IPS DF 4.7 (cell line): Measurements from ENCODE around the gene ZNF521.
"Not testable (repeated sequence)": the region's sequence is repeated elsewhere in the genome, so short reads cannot be mapped to it uniquely, and the experiment has no call there.

ENCODE experiments used
- DNase-seq: peaks from one replicate; pipeline ENCODE4 v3.0.0-alpha.2; 2013; ENCODE audit warnings: low spot score; ENCODE audit errors: extremely low read depth

The ZNF521 gene

DNA sequence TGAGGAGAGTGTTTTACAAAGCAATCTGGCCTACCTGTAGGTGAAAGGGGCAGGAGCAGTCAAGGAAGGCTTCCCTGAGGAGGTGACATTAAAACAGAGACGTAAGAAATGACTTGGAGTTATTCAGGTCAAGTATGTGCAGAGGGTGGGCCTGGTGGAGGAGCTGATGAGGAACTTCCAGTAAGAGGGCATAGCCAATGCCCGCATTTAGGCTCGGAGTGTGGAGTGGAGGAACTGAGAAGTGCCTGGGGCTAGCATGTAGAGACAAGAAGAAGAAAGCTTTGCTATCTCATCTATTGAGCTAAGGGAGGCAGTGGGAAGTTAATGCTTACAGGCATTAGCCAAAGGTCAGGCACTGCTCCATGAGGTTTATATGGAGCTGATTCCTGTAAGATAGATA lies 312.2 kb downstream of the ZNF521 start:
- no peak for DNase-seq

DNA sequence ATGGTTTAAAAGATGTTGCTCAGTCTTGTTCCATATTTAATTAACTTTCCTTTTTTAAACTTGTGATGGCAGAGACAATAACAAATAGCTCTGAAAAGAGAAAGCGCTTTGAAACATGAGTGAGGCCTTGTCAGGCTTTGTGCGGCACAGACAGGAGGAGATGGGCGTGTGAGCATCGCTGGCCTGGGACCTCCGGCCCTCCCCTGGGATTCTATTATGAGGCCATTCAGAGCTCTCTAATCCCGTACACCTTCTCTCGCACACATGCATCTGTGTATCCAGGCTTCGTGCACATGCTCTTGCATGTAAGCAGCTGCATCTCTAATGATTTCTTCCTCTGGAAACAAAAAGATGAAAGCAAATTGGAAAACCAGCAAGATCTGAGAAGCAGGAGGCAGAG lies 313.7 kb downstream of the ZNF521 start:
- DNase-seq = no peak

DNA sequence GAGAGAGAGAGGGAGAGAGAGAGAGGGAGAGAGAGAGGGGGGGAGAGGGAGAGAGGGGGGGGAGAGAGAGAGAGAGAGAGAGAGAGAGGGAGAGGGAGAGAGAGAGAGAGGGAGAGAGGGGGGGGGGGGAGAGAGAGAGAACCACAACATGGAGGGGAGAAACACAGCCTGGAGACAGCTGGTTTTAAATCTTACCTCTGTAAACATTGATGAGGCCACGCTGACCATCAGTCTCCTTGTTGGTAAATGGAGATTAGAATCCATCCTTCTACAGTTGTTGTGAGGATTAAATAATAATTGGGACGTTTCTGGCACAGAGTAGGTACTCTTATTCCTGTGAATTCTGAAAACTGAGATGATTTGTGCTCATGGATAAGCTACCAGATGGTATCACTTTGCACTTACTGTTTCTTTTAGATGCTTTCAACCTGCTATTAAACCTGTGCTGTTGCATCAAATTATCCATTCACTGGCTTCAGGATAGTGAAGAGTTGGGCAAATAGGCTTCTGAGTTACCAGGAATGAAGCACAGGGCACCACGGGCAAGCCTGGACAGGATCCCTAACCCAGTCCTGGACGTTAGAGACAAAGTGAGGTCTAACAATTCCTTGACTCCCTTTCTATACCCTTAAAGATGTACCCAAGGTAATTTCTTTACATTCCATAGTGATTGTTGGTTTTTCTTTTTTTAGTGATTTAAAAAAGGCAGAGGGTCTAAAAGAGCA lies 318.1 kb downstream of the ZNF521 start:
- DNase-seq = no peak

- DNase-seq = not testable (repeated sequence)
These were observed 318.8 kb downstream of the ZNF521 start for GRCh38 chr18:25033175-25033574.

DNA sequence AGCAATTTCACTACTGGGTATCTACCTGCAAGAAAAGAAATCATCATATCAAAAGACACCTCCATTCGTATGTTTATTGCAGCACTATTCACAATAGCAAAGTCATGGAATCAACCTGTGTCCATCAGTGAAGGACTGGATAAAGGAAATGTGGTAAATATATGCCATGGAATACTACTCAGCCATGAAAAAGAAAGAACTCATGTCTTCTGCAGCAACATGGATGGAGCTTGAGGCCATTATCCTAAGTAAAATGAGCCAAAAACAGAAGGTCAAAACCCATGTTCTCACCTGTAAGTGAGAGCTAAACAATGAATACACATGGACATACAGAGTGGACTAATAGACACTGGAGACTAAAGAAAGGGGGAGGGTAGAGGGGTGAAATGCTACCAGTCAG lies 322.2 kb downstream of the ZNF521 start:
- DNase-seq = no peak

GRCh38 chr18:25019931-25020330 lies 332.0 kb downstream of the ZNF521 start:
- no peak for DNase-seq

GRCh38 chr18:25019086-25019860 lies 332.7 kb downstream of the ZNF521 start:
- no peak for DNase-seq

GRCh38 chr18:25016666-25017065 lies 335.3 kb downstream of the ZNF521 start:
- DNase-seq = no peak

DNA sequence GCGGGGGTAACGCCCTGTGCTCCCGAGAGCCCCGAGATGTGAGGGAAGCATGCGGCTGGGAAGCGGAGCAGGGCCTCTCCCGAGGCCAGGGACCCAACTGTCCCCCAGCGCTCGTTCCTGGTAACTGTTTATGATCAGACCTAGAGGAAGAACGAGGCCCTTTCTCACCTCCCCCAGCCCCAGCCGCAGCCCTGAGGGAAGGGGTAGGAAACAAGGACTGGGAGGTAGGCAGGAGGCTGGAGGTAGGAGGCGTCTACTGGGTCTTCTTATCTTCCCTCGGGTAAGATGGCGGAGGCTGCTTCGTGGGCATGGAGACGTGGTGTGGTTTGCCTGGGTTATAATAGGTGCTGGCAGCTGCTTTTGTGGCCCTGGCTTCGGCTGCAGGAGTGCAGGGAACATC lies 335.8 kb downstream of the ZNF521 start:
- DNase-seq = no peak
